ENCODE data around the gene OR10S1.

The OR10S1 gene

GRCh38 chr11:123973816-123974215 lies 3.8 kb downstream of the OR10S1 start:
- no peak for TF ChIP-seq CTCF (IDR thresholded peaks at IDR 0.05; ENCODE audit: low read depth, low read length)
- H3K4me3 ChIP-seq (ENCODE audit: low read depth, low read length) = no peak overlapping the region

- no peak overlapping the region for H3K4me3 ChIP-seq (ENCODE audit: low read depth, low read length)
- TF ChIP-seq CTCF (IDR thresholded peaks at IDR 0.05; ENCODE audit: low read depth, low read length) = no peak
Measured at GRCh38 chr11:123956752-123957151, 20.8 kb downstream of the OR10S1 start.

DNA sequence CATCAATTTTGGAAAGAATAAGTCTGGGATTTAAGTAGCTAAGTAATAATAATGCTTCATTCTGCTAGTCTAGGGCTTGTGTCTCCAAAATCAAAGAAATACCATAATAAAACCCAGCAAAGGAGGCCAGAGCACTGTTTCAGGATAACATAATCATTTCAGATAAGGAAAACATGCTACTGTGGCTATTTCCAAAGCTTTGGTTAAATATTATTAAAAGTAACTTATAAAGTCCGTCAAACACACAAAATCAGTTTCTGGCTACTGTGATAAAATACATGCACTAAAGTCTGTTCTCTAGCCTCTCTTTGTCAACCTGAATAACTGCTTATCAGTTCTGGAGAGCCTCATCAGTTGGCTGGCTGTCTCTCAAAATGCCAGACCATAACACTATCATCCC lies 32.4 kb downstream of the OR10S1 start:
- no peak overlapping the region for H3K4me3 ChIP-seq (ENCODE audit: low read depth, low read length)
- no peak for TF ChIP-seq CTCF (IDR thresholded peaks at IDR 0.05; ENCODE audit: low read depth, low read length)

GRCh38 chr11:123943738-123944137 lies 33.8 kb downstream of the OR10S1 start, which contains the start of gene OR6T1:
Gene OR6T1, minus strand, starts transcription at chr11:123943838. Its CDS starts 0 bp downstream, at chr11:123943838.
- H3K4me3 ChIP-seq (ENCODE audit: low read depth, low read length) = no peak within 1 kb of the TSS
- no peak for TF ChIP-seq CTCF (IDR thresholded peaks at IDR 0.05; ENCODE audit: low read depth, low read length)

DNA sequence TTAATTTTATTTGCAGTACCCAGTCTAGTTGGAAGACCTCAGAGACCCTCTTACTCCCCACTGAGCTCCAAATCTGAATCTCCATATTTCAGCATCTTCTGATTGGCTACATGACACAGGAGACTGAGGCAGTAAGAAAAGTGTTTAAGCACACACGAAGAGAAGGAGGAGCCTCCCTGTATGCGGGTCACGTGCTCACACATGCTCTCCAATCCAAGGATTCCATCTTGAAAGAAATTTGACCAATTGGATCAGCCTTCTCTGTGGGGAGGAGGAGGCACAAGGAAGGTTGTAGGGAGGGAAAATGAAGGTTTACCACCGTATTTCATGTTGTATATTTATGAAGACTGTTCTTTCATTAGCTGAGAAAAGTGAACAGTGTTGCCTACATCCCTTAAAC lies 35.2 kb downstream of the OR10S1 start:
- no peak overlapping the region for H3K4me3 ChIP-seq (ENCODE audit: low read depth, low read length)
- no peak for TF ChIP-seq CTCF (IDR thresholded peaks at IDR 0.05; ENCODE audit: low read depth, low read length)

DNA sequence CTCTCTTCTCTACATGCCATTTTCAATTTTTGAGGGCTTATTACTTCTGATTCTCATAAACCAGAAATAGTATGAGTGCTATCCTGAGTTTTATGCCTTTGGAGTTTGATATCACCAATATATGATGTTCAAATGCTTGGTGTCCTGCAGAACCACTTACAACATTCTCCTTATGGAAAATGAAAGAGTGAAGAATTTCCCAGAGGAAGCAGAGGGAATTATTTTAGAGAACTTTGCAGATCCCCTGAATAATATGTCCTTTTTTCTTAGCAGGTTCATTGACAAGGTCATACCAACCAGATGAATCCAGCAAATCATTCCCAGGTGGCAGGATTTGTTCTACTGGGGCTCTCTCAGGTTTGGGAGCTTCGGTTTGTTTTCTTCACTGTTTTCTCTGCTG lies 38.3 kb downstream of the OR10S1 start, which contains the start of gene OR4D5:
OR4D5 (plus strand) TSS at position 301 of the 400 bp plus-strand sequence; CDS start at position 301, 0 bp downstream.
- no peak for TF ChIP-seq CTCF (IDR thresholded peaks at IDR 0.05; ENCODE audit: low read depth, low read length)
- H3K4me3 ChIP-seq (ENCODE audit: low read depth, low read length) = no peak within 1 kb of the TSS

Measured in WI38 (cell line).